Breast epithelium (tissue), 3 donors: ENCODE measurements around the gene PSMB1.
A peak's percentile ranks its signal among the peaks of the same experiment; 100 is the strongest.

ENCODE experiments used
- POLR2A ChIP-seq: fragments of 450-650 bp; IDR thresholded peaks from one replicate; pipeline ENCODE4 v1.6.1; 2016; ENCODE audit warnings: antibody characterized with exemption, mild to moderate bottlenecking, moderate library complexity
- TF ChIP-seq, protein P1 (sequence below), 3 donors: fragments of 450-650 bp; IDR thresholded peaks; one replicate each; pipeline ENCODE4 v1.5.1; 2016 to 2017; ENCODE audit warnings: antibody characterized with exemption in 3 of 3, mild to moderate bottlenecking in 3 of 3, moderate library complexity in 3 of 3

DNA sequence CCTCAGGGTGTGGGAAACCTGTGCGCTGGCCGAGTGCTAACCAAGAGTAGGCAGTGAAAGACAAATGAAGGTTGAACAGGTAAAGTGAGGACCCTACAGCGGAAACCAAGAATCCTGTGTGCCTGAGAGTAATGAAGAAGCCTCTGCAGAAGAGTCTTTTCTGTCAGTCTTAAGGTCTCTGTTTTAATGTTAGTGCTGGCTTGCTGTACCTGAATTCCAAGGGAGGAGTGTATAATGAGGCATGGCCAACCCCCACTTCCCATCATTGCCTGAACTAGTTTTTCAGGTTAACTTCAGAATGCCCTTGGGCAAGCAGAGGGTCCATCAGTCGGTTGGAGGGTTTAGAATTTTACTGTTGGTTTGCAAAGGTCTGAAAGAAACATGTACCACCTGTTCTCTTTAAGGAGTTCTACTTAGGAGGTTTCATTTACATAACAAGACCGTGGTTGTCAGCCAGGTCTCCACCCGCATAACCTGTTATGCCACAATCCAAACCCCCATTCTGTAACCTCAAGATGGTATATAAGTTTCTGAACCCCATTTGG lies 31.9 kb upstream of the PSMB1 start:
- TF ChIP-seq POLR2A: no peak
- TF ChIP-seq, protein P1, sequence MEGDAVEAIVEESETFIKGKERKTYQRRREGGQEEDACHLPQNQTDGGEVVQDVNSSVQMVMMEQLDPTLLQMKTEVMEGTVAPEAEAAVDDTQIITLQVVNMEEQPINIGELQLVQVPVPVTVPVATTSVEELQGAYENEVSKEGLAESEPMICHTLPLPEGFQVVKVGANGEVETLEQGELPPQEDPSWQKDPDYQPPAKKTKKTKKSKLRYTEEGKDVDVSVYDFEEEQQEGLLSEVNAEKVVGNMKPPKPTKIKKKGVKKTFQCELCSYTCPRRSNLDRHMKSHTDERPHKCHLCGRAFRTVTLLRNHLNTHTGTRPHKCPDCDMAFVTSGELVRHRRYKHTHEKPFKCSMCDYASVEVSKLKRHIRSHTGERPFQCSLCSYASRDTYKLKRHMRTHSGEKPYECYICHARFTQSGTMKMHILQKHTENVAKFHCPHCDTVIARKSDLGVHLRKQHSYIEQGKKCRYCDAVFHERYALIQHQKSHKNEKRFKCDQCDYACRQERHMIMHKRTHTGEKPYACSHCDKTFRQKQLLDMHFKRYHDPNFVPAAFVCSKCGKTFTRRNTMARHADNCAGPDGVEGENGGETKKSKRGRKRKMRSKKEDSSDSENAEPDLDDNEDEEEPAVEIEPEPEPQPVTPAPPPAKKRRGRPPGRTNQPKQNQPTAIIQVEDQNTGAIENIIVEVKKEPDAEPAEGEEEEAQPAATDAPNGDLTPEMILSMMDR (IDR thresholded peaks at IDR 0.05): peak in 1 of 3 donors; percentile 7
